ENCODE measurements around the gene PIH1D1.

DNA sequence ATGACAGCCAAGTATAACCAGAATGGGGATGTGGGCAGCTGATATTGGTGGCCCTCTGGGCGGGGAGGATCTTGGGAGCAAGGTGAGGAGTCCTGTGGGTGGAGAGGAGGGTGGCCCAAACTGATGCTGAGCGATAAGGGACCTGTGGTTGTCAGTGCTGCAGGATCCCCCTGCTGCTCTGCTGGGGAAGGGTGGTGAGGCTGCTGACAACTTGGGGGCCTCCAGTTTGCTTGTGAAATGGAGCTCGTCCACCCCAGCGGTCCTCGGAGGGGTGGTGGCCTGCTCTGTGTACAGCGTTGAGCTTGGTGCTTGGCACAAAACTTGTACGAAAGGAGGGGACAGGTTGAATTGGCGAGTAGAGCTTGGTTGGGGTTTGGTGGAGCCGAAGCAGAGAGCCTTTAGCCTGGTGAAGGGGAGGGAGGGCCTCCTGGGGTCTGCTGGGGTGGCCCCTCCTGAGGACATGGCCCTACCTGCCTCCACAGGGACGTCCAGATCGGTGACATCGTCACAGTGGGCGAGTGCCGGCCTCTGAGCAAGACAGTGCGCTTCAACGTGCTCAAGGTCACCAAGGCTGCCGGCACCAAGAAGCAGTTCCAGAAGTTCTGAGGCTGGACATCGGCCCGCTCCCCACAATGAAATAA, 47.5 kb upstream of the PIH1D1 start:
- TF ChIP-seq GATA3 (IDR thresholded peaks at IDR 0.05; ENCODE audit: low read depth, low read length): no peak
- no peak for TF ChIP-seq GATA2 (IDR thresholded peaks at IDR 0.05; ENCODE audit: low read depth, low read length)

Measured in SH-SY5Y (cell line).